Uterus (tissue), 2 donors: Measurements from ENCODE around the gene GRIN3A.

ENCODE experiments used
- CTCF ChIP-seq, 4 experiments: fragments of 200-600 bp in 2 of 4; fragments of 450-650 bp in 2 of 4; sonication (generic) in 2 of 4; IDR thresholded peaks; one replicate each; pipeline ENCODE4 v1.5.1; 2016 to 2019; ENCODE audit warnings: antibody characterized with exemption in 4 of 4, mild to moderate bottlenecking in 2 of 4, moderate library complexity in 1 of 4
- POLR2A ChIP-seq, 2 donors: fragments of 450-650 bp; IDR thresholded peaks; one replicate each; pipeline ENCODE4 v1.6.1; 2016; ENCODE audit warnings: antibody characterized with exemption in 2 of 2, mild to moderate bottlenecking in 1 of 2, moderate library complexity in 1 of 2

GRCh38 chr9:101631892-101632291, 106.6 kb downstream of the GRIN3A start:
- TF ChIP-seq CTCF (IDR thresholded peaks at IDR 0.05) (no peak), POLR2A (IDR thresholded peaks at IDR 0.05) (no peak)
